NCI-H128 (cell line): ENCODE data around the gene PBX1.
"Not testable (repeated sequence)": the region's sequence is repeated elsewhere in the genome, so short reads cannot be mapped to it uniquely, and the experiment has no call there.

Experiments
- DNase-seq: peaks from one replicate; lab custom pipeline; 2025; ENCODE audit not compliant: unreplicated experiment; lab: John Stamatoyannopoulos, UW

The PBX1 gene

GRCh38 chr1:164638492-164639202 is 79.7 kb downstream of the PBX1 start:
- DNase-seq, result no peak

GRCh38 chr1:164640686-164641352 is 81.8 kb downstream of the PBX1 start:
- DNase-seq, result no peak

DNA sequence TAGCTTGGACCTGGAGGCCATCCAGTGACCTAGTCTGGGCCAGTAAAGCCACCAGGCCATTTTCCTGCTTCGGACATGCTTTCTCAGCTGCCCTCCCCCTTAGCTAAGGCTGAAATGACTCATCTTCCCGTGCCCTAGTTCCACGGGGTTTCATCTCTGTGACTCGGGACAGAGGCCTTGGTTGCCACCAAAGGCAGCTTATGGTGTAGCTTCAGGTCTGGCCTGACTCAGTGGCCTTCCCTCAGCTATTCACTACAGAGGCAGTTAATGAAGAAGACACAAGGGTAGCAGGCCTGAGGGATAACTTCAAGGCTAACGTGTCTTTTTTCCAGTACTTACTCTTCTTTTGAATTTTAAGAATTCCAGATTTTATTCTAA is 82.4 kb downstream of the PBX1 start:
- no peak for DNase-seq

- no peak for DNase-seq
These were observed 84.0 kb downstream of the PBX1 start for GRCh38 chr1:164643018-164643417.

DNA sequence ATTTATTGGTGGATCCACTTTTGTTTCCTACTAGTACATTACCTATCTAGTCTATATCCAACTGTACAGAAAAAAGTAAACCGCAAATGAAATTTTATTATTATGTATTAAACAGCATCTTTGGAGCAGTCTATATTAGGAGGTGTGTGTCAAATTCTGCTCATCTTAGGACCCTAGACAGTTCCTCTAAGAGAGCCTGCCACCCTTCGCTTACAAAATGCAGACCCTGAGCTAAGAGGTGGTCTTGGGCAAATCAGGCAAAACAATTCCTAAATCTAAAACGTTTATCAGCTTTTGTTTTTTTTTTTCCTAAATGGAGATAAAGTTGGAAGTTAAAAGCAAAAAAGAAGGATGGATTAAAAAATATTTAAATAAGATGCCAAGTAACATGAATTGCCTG is 85.3 kb downstream of the PBX1 start:
- DNase-seq, result no peak

DNA sequence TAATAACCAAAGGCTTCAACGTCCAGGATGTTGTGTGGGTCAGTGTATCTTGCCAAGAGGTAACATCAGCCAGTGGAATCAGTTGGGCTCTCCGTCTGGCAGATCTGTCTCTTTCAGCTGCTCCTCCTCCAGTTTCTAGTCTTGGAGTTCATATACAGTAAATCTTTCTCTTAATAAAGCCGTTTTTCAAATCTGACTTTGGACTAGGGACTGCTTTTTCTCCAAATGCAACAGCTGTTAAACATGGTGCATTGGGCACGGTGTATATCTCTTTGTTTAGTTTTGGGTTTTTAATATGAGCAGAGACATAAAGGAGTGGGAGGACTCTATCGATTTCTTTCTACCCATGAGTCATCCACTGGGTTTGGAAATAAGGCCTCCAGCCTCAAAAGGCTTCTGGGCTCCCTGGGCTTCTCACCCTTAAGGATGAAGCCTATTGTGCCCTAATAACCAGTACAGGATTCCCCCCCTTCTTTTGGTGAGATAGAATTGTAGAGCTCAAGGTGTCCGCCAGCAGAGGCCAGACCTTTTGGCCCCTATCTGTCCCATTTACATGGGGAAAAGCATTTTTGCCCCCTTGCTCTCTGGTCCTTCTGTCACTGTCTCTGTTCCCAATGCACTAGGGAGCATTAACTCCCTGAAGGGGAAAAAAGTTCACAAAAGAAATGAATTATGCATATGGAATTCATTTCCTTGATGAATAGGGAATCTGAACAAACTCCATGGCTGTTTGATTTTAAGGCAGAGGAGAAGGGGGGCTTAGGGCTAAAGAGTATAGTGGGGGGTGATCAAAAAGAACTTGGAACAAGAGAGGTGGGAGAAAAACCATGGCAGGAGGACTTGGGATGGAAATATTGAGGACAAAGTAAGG is 86.0 kb downstream of the PBX1 start:
- no peak for DNase-seq

GRCh38 chr1:164645921-164646320 is 86.9 kb downstream of the PBX1 start:
- no peak for DNase-seq

GRCh38 chr1:164647211-164647610 is 88.2 kb downstream of the PBX1 start:
- no peak for DNase-seq

DNA sequence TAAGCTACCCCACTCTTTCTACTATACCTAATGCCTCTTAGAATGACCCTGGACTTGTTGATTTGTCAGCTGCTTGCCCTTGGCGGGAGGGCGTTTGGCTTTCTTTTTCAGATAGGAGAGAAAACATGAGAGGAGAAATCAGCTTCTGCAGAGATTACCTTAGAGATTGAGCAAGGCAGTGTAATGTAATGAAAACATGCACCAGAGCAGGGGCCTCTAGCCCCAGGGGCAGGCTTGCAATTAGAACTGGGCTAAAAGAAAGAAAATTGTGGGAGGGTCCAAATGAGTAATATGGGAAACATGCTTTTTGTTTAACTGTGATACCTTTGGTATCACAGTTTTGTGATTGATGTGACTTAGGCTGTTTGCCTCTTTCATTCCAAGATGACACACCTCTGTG is 89.7 kb downstream of the PBX1 start:
- no peak for DNase-seq

DNA sequence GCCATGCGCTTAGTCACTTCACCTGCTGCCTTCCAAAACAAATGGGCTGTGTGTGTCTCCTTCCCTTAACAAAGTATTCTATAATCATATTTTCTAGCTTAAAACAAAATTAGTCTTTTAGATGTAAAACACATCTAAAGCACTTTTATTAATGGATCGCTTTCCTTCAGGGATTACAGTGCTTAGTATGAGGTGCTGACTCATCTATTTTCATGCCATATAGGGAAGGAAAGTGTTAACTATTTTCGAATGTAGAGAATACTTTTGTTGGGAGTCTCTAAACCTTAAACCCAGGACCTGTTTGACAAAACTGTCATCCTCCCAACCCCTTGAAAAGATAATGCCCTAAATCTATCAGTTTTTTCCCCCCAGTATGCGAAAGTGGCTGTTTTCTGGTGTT is 90.2 kb downstream of the PBX1 start:
- no peak for DNase-seq

DNA sequence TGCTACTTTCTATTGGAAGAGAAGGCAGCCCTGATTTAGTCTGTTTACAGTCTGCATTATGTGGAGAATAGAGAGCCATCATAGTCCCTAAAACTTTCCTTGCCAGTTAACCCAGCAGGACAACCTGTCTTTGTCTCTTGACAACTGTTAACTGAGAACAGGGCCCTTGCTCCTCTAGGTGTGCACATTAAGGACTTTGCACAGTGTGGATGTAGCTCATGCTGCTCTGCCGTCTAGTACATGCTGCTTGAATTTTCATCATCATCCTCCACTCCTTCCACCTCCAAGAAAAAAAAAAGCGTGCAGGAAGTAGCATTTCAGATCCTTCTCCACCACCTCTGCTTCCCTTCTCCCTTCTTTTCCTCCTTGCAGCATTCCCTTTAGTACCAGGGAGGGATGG is 91.5 kb downstream of the PBX1 start:
- DNase-seq, result no peak

DNA sequence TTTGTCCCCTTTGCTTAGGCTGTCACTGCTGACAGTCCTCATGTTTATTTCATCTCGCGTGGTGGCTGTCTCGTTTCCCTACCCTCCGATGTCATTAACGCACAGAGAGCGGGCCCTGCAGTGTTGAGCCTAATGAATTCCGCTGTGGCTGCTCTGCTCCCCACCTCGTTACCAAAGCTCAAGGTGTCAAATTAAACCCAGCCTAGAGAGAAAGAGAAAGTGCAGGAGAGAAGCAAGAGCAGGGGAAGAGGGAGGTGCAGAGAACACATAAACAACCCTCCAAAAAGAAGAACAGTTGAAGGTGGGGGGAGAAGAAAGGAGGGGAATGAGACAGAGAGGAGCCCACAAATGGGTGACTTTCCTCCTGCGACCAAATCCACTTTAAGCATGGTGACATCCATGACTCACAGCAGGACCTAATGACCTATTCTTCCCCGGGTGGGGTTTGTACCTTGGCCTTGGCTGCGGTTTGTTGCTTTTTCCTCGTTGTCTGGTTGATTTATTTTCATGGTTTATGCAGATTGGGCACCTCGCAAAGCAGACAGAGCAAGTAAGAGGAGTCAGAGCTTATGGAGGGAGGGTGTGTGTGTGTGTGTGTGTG is 92.5 kb downstream of the PBX1 start:
- no peak for DNase-seq

DNA sequence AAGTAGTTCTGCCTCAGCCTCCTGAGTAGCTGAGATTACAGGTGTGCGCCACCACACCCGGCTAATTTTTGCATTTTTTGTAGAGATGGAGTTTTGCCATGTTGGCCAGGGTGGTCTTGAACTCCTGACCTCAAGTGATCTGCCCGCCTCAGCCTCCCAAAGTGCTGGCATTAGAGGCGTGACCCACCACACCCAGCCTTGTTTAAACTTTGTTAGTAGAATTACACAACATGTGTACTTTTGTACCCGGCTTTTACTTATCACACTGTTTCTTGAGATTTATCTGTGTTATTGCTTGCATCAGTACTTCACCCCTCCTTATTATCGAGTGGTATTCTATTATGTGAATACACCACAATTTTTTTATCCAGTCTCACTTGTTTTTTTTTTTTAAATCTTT is 94.0 kb downstream of the PBX1 start:
- DNase-seq, result not testable (repeated sequence)

GRCh38 chr1:164653705-164654104 is 94.7 kb downstream of the PBX1 start:
- DNase-seq, result no peak

DNA sequence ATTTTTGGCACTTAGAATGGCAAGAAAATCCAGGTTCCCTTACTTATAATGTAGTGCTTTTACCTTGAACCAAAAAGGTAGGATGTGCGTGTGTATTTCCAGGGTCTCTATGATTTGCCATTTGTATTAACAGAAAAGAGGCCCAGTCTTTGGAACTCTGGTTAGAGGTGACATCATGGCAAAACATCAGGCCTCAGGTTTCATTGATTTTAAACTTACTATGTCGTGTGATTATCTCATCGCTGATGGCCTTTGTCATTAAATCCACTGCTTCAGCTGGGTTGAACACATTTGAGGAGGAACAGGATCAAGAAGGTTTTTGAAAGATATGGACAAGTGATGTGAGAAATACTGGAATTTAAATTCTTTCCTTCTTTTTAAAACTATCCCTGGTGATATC is 95.2 kb downstream of the PBX1 start:
- no peak for DNase-seq

DNA sequence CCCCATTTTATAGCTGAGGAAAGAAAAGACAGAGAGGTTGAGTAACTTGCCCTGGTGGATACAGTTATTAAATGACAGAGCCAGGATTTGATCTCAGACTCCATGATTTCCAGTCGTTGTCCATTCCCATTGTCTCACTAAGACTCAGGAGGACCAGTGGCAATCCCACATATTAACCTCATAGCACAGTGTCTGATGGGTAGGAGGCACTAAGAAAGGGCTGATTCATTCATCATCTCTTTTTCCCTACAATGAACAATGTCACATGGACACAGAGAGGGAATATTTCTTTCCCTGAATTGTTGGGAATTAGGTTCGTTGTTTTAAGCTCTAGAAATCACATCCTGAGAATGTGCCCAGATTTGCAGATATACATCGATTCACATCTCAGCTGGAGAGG is 99.9 kb downstream of the PBX1 start:
- no peak for DNase-seq

DNA sequence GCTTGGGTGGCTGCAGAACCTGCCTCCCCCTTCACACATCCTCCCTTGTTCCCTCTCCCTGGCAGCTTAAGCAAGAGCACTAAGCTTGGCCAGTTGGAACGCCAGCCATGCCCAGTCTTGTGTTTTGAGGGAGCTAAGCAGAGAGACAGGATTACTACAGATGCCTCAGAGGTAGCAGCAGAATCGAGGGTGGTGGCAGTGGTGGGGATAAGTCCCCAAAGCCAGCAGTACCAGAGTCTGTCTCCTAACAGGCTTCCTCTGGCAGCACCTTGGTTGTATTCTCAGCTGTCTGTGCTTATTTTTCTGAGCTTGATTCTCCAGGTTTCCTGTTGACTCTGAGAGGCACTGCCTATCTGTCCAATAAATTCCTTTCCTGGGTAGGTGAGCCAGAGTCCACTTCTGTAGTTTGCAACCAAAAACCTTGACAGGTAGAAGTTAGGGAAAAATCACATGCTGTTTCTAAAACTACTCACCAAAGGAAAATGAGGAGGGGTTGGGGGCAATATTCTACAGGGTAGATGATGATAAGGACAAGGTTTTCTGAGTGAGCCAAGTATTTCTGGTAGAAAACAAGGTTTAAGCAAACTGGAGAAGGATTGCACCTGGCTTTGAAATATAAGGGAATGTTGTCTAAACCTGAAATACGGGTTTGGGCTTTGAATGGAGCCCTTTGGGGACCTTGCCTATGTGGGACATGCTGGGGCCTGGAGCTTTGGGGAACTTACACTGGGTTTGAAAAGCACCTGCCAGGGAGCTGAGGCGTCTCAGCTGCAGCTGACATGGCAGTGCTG is 100.8 kb downstream of the PBX1 start:
- no peak for DNase-seq

GRCh38 chr1:164660412-164660772 is 101.4 kb downstream of the PBX1 start:
- DNase-seq, result no peak

DNA sequence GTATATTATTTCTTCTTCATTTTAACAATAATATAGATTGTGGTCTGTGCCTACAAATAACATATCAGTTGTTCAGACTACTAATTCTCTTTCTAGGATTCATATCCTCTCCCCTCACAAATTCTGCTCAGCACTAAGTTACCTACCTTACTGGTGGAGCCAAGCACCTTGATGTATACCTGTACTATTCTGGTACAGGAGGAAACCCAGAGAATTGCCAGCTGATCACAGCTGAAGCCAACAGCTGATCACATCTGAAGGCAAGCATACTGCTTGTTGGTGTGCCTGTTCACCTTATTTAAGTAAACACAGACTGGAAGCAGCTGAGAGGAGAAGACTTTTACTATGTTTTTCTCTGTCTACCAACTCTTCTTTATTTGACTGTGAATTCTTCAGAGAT is 101.8 kb downstream of the PBX1 start:
- no peak for DNase-seq

DNA sequence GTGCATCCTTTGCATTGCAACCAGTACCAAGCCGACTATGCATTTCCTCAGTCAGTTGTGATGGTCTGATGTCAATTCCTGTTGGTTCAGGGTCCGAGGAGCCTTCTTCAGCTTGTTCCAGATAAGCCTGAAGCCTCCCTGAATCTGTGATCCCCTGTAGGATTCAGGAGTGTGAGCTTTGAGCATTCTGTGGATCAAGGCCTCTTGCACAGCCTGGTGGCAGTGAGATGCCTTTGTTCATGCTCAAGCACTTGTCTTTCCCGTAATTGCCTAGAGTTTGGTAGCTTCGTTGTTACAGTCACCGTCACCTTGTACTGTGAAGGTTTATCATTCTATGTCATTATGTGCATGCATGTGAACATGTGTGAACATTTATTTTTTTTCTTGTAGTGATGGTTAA is 103.5 kb downstream of the PBX1 start:
- DNase-seq, result no peak

GRCh38 chr1:164662955-164663354 is 104.0 kb downstream of the PBX1 start:
- no peak for DNase-seq
